HEK293 (cell line): ENCODE results near the gene SERTAD1.

ENCODE experiments used
- KLF10 ChIP-seq: fragments of 450-650 bp; IDR thresholded peaks from 2 replicates; pipeline ENCODE4 v1.5.1; 2018; ENCODE audit warnings: missing biosample characterization, mild to moderate bottlenecking, missing genetic modification characterization
- YY1 ChIP-seq: fragments of 450-650 bp; formaldehyde crosslinking; IDR thresholded peaks from 2 replicates; pipeline ENCODE4 v1.5.1; 2018; ENCODE audit warnings: missing biosample characterization, missing genetic modification characterization
- ZFHX2 ChIP-seq: fragments of 450-650 bp; formaldehyde crosslinking; conservative IDR thresholded peaks from 2 replicates; pipeline ENCODE4 v1.5.1; 2016; ENCODE audit warnings: missing biosample characterization, missing genetic modification characterization
- ZNF324 ChIP-seq: fragments of 450-650 bp; formaldehyde crosslinking; IDR thresholded peaks from 2 replicates; pipeline ENCODE4 v1.5.1; 2016; ENCODE audit warnings: missing biosample characterization, missing genetic modification characterization
- ZNF561 ChIP-seq: fragments of 450-650 bp; IDR thresholded peaks from 2 replicates; pipeline ENCODE4 v1.5.1; 2018; ENCODE audit warnings: missing biosample characterization, missing genetic modification characterization, borderline replicate concordance
- ZNF629 ChIP-seq: fragments of 450-650 bp; formaldehyde crosslinking; IDR thresholded peaks from 2 replicates; pipeline ENCODE4 v1.5.1; 2017; ENCODE audit warnings: missing biosample characterization, missing genetic modification characterization
- ZNF776 ChIP-seq: fragments of 450-650 bp; formaldehyde crosslinking; IDR thresholded peaks from 2 replicates; pipeline ENCODE4 v1.5.0; 2017; ENCODE audit warnings: missing biosample characterization, missing genetic modification characterization, borderline replicate concordance
- ZNF843 ChIP-seq: fragments of 450-650 bp; formaldehyde crosslinking; IDR thresholded peaks from 2 replicates; pipeline ENCODE4 v1.5.1; 2016; ENCODE audit warnings: missing biosample characterization, missing genetic modification characterization
- TF ChIP-seq, protein P1 (sequence below): fragments of 450-650 bp; formaldehyde crosslinking; IDR thresholded peaks from 2 replicates; pipeline ENCODE4 v1.5.1; 2016; ENCODE audit warnings: missing biosample characterization, missing genetic modification characterization
- TF ChIP-seq, protein P2 (sequence below): fragments of 450-650 bp; formaldehyde crosslinking; IDR thresholded peaks from 2 replicates; pipeline ENCODE4 v1.5.1; 2016; ENCODE audit warnings: missing biosample characterization, missing genetic modification characterization
- TF ChIP-seq, protein P3 (sequence below): fragments of 450-650 bp; formaldehyde crosslinking; IDR thresholded peaks from 2 replicates; pipeline ENCODE4 v1.5.1; 2017; ENCODE audit warnings: missing biosample characterization, missing genetic modification characterization
- TF ChIP-seq, protein P4 (sequence below): fragments of 450-650 bp; formaldehyde crosslinking; IDR thresholded peaks from 2 replicates; pipeline ENCODE4 v1.5.1; 2016; ENCODE audit warnings: missing biosample characterization, missing genetic modification characterization
- TF ChIP-seq, protein P5 (sequence below): fragments of 450-650 bp; formaldehyde crosslinking; IDR thresholded peaks from 2 replicates; pipeline ENCODE4 v1.5.1; 2017; ENCODE audit warnings: missing biosample characterization, missing genetic modification characterization
- TF ChIP-seq, protein P6 (sequence below): fragments of 450-650 bp; formaldehyde crosslinking; IDR thresholded peaks from 2 replicates; pipeline ENCODE4 v1.5.1; 2016; ENCODE audit warnings: missing biosample characterization, missing genetic modification characterization
- TF ChIP-seq, protein P7 (sequence below): fragments of 450-650 bp; formaldehyde crosslinking; conservative IDR thresholded peaks from 2 replicates; pipeline ENCODE4 v1.5.1; 2016; ENCODE audit warnings: low read depth, missing biosample characterization, missing genetic modification characterization

SERTAD1 gene

DNA sequence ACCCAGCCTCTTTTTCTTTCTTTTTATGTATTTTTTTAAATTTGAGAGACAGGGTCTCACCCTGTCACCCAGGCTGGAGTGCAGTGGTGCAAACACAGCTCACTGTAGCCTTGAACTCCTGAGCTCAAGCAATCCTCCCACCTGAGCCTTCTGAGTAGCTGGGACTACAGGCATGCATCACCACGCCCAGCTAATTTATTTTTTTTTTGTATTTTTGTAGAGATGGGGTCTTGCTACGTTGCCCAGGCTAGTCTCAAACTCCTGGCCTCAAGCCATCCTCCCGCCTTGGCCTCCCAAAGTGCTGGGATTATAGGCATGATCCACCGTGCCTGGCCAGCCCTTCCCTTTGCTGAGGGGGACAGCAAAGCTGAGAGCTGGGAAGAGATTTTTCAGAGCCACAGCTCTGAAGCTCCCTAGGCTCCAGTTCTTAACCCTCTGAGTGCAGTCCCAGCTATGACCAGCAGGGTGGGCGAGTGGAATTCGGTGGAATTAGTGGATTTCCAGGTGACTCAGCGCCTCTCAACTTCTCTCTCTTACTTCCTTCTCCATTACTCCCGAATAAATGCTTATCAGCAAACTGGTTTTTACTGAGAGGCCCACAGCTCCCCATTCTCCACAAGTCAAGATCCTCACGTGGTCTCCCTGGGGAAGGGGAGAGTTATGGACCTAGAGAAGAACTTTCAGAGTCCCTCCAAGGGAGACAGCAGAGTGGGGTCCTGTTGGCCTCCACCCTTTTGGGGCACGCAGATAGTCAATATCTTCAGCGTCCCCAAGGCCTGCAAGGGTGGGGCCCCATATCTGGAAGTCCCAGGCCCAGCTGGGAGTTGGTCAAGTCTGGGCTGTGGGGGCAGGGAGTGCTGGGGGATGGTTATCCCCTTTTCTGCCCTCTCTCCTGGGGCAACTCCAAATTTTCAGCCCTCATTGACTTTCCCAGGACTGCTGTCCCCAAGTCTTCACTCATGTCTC, 38.5 kb upstream of the SERTAD1 start (continued):
- 0 out of 2 replicates have a peak, but pooled peaks have one; percentile 15 for TF ChIP-seq ZFHX2 (tag by site-specific recombination)
- TF ChIP-seq, protein P1, sequence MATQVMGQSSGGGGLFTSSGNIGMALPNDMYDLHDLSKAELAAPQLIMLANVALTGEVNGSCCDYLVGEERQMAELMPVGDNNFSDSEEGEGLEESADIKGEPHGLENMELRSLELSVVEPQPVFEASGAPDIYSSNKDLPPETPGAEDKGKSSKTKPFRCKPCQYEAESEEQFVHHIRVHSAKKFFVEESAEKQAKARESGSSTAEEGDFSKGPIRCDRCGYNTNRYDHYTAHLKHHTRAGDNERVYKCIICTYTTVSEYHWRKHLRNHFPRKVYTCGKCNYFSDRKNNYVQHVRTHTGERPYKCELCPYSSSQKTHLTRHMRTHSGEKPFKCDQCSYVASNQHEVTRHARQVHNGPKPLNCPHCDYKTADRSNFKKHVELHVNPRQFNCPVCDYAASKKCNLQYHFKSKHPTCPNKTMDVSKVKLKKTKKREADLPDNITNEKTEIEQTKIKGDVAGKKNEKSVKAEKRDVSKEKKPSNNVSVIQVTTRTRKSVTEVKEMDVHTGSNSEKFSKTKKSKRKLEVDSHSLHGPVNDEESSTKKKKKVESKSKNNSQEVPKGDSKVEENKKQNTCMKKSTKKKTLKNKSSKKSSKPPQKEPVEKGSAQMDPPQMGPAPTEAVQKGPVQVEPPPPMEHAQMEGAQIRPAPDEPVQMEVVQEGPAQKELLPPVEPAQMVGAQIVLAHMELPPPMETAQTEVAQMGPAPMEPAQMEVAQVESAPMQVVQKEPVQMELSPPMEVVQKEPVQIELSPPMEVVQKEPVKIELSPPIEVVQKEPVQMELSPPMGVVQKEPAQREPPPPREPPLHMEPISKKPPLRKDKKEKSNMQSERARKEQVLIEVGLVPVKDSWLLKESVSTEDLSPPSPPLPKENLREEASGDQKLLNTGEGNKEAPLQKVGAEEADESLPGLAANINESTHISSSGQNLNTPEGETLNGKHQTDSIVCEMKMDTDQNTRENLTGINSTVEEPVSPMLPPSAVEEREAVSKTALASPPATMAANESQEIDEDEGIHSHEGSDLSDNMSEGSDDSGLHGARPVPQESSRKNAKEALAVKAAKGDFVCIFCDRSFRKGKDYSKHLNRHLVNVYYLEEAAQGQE: peak; percentile 37; the same call in 1 of the 2 replicates
- TF ChIP-seq, protein P2, sequence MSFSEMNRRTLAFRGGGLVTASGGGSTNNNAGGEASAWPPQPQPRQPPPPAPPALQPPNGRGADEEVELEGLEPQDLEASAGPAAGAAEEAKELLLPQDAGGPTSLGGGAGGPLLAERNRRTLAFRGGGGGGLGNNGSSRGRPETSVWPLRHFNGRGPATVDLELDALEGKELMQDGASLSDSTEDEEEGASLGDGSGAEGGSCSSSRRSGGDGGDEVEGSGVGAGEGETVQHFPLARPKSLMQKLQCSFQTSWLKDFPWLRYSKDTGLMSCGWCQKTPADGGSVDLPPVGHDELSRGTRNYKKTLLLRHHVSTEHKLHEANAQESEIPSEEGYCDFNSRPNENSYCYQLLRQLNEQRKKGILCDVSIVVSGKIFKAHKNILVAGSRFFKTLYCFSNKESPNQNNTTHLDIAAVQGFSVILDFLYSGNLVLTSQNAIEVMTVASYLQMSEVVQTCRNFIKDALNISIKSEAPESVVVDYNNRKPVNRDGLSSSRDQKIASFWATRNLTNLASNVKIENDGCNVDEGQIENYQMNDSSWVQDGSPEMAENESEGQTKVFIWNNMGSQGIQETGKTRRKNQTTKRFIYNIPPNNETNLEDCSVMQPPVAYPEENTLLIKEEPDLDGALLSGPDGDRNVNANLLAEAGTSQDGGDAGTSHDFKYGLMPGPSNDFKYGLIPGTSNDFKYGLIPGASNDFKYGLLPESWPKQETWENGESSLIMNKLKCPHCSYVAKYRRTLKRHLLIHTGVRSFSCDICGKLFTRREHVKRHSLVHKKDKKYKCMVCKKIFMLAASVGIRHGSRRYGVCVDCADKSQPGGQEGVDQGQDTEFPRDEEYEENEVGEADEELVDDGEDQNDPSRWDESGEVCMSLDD (tag by site-specific recombination): peak; percentile 40
- TF ChIP-seq, protein P3, sequence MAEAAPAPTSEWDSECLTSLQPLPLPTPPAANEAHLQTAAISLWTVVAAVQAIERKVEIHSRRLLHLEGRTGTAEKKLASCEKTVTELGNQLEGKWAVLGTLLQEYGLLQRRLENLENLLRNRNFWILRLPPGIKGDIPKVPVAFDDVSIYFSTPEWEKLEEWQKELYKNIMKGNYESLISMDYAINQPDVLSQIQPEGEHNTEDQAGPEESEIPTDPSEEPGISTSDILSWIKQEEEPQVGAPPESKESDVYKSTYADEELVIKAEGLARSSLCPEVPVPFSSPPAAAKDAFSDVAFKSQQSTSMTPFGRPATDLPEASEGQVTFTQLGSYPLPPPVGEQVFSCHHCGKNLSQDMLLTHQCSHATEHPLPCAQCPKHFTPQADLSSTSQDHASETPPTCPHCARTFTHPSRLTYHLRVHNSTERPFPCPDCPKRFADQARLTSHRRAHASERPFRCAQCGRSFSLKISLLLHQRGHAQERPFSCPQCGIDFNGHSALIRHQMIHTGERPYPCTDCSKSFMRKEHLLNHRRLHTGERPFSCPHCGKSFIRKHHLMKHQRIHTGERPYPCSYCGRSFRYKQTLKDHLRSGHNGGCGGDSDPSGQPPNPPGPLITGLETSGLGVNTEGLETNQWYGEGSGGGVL (tag by site-specific recombination): peak; percentile 48; the same call in 1 of the 2 replicates
- TF ChIP-seq, protein P4, sequence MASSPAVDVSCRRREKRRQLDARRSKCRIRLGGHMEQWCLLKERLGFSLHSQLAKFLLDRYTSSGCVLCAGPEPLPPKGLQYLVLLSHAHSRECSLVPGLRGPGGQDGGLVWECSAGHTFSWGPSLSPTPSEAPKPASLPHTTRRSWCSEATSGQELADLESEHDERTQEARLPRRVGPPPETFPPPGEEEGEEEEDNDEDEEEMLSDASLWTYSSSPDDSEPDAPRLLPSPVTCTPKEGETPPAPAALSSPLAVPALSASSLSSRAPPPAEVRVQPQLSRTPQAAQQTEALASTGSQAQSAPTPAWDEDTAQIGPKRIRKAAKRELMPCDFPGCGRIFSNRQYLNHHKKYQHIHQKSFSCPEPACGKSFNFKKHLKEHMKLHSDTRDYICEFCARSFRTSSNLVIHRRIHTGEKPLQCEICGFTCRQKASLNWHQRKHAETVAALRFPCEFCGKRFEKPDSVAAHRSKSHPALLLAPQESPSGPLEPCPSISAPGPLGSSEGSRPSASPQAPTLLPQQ: peak; percentile 78
- TF ChIP-seq ZNF843 (tag by site-specific recombination): no peak
- peak; percentile 42; the same call in 1 of the 2 replicates for TF ChIP-seq ZNF629 (tag by site-specific recombination)
- TF ChIP-seq ZNF776 (tag by site-specific recombination): no peak
- TF ChIP-seq, protein P5, sequence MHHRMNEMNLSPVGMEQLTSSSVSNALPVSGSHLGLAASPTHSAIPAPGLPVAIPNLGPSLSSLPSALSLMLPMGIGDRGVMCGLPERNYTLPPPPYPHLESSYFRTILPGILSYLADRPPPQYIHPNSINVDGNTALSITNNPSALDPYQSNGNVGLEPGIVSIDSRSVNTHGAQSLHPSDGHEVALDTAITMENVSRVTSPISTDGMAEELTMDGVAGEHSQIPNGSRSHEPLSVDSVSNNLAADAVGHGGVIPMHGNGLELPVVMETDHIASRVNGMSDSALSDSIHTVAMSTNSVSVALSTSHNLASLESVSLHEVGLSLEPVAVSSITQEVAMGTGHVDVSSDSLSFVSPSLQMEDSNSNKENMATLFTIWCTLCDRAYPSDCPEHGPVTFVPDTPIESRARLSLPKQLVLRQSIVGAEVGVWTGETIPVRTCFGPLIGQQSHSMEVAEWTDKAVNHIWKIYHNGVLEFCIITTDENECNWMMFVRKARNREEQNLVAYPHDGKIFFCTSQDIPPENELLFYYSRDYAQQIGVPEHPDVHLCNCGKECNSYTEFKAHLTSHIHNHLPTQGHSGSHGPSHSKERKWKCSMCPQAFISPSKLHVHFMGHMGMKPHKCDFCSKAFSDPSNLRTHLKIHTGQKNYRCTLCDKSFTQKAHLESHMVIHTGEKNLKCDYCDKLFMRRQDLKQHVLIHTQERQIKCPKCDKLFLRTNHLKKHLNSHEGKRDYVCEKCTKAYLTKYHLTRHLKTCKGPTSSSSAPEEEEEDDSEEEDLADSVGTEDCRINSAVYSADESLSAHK: no peak
- TF ChIP-seq YY1 (tag by site-specific recombination): 0 out of 2 replicates have a peak, but pooled peaks have one; percentile 23
- peak; percentile 79 for TF ChIP-seq ZNF324 (tag by site-specific recombination)
- peak; percentile 87 for TF ChIP-seq ZNF561
- peak; percentile 81 for TF ChIP-seq KLF10 (tag by site-specific recombination)
- TF ChIP-seq, protein P6, sequence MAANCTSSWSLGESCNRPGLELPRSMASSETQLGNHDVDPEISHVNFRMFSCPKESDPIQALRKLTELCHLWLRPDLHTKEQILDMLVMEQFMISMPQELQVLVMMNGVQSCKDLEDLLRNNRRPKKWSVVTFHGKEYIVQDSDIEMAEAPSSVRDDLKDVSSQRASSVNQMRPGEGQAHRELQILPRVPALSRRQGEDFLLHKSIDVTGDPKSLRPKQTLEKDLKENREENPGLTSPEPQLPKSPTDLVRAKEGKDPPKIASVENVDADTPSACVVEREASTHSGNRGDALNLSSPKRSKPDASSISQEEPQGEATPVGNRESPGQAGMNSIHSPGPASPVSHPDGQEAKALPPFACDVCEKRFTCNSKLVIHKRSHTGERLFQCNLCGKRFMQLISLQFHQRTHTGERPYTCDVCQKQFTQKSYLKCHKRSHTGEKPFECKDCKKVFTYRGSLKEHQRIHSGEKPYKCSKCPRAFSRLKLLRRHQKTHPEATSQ (tag by site-specific recombination): peak; percentile 85; the same call in 1 of the 2 replicates
- TF ChIP-seq, protein P7, sequence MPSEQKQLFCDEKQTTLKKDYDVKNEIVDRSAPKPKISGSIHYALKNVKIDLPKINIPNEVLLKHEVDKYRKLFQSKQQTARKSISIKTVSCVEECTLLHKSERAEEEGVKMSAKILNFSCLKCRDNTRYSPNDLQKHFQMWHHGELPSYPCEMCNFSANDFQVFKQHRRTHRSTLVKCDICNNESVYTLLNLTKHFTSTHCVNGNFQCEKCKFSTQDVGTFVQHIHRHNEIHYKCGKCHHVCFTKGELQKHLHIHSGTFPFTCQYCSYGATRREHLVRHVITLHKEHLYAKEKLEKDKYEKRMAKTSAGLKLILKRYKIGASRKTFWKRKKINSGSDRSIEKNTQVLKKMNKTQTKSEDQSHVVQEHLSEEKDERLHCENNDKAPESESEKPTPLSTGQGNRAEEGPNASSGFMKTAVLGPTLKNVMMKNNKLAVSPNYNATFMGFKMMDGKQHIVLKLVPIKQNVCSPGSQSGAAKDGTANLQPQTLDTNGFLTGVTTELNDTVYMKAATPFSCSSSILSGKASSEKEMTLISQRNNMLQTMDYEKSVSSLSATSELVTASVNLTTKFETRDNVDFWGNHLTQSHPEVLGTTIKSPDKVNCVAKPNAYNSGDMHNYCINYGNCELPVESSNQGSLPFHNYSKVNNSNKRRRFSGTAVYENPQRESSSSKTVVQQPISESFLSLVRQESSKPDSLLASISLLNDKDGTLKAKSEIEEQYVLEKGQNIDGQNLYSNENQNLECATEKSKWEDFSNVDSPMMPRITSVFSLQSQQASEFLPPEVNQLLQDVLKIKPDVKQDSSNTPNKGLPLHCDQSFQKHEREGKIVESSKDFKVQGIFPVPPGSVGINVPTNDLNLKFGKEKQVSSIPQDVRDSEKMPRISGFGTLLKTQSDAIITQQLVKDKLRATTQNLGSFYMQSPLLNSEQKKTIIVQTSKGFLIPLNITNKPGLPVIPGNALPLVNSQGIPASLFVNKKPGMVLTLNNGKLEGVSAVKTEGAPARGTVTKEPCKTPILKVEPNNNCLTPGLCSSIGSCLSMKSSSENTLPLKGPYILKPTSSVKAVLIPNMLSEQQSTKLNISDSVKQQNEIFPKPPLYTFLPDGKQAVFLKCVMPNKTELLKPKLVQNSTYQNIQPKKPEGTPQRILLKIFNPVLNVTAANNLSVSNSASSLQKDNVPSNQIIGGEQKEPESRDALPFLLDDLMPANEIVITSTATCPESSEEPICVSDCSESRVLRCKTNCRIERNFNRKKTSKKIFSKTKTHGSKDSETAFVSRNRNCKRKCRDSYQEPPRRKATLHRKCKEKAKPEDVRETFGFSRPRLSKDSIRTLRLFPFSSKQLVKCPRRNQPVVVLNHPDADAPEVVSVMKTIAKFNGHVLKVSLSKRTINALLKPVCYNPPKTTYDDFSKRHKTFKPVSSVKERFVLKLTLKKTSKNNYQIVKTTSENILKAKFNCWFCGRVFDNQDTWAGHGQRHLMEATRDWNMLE (tag by site-specific recombination): no peak
